Cardiac muscle cell (in vitro differentiated cells and primary cell): ENCODE data around the gene IDNK. TPM values are rescaled to one million over a fixed set of nuclear protein-coding genes. Genes with fewer than 3 reads are reported as not detected.

Source experiments
- DNase-seq, 2 donors: peaks; one replicate each; pipeline versions ENCODE4 v3.0.0 to v3.0.0-alpha.2; 2010 to 2017; ENCODE audit warnings: low read depth in 1 of 2, low spot score in 1 of 2
- H3K27ac ChIP-seq: fragments of 200-600 bp; sonication (generic); 2 replicates; pipeline ENCODE4 v1.5.1; 2016
- H3K27me3 ChIP-seq: fragments of 200-600 bp; sonication (generic); 2 replicates; pipeline ENCODE4 v1.6.0; 2016; ENCODE audit warnings: control low read depth
- H3K36me3 ChIP-seq: fragments of 200-600 bp; sonication (generic); 2 replicates; pipeline ENCODE4 v1.5.1; 2016; ENCODE audit warnings: control low read depth
- H3K4me1 ChIP-seq: fragments of 200-600 bp; sonication (generic); 2 replicates; pipeline ENCODE4 v1.8.1; 2017; ENCODE audit warnings: low read depth, mild to moderate bottlenecking, mixed run types
- H3K4me3 ChIP-seq: fragments of 200-600 bp; sonication (generic); 2 replicates; pipeline ENCODE4 v1.5.1; 2016; ENCODE audit warnings: mild to moderate bottlenecking
- H3K9me3 ChIP-seq: fragments of 200-600 bp; sonication (generic); 2 replicates; pipeline ENCODE4 v1.5.1; 2017; ENCODE audit warnings: low read depth, mild to moderate bottlenecking, control low read depth
- CTCF ChIP-seq: IDR thresholded peaks from 2 replicates; pipeline ENCODE4 v1.5.1; 2012; ENCODE audit warnings: low read depth, mild to moderate bottlenecking, low read length
- polyA plus RNA-seq: library from polyadenylated mRNA; unstranded; fragments of >200 nt; fragmentation: Nextera tagmentation; extraction: Ambion mirVana; gene quantifications from 2 replicates; pipeline ENCODE4 v1.2.1, GENCODE V29; 2016
- total RNA-seq: library from RNA; depleted of rRNA; stranded (reverse); fragments of >200 nt; gene quantifications from 2 replicates; pipeline ENCODE4 v1.2.3, GENCODE V29; 2016

The IDNK gene
- total and polyA plus RNA-seq, 2 experiments from 2014 or later, result 6.0 to 6.4 TPM

- no peak overlapping the region for H3K4me3 ChIP-seq
- H3K4me1 ChIP-seq, result peaks cover 10% of the 10 kb centered on the region
- DNase-seq, result no peak
- no peaks in the 10 kb centered on the region for H3K9me3 ChIP-seq
- H3K27ac ChIP-seq, result no peak overlapping the region
- no peaks in the 10 kb centered on the region for H3K27me3 ChIP-seq
- TF ChIP-seq CTCF, result no peak
- H3K36me3 ChIP-seq, result peaks cover 22% of the 10 kb centered on the region
Measured at GRCh38 chr9:83670381-83670780, 47.4 kb downstream of the IDNK start.

DNA sequence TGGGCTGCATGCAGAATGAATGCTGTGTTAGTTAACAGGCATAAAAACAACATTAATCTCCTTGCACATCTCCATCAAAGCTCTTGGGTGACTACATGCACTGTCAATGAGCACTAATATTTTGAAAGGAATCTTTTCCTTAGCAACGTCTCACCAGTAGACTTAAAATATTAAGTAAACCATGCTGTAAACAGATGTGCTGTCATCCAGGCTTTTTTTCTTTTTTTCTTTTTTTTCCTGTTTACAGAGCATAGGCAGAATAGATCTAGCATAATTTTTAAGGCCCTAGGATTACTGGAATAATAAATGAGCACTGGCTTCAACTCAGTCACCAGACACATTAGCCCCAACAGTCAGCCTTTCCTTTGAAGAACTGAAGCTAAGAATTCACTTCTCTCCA lies 48.5 kb downstream of the IDNK start:
- peaks cover 22% of the 10 kb centered on the region for H3K36me3 ChIP-seq
- no peak overlapping the region for H3K27ac ChIP-seq
- H3K4me3 ChIP-seq, result no peak overlapping the region
- no peaks in the 10 kb centered on the region for H3K27me3 ChIP-seq
- H3K9me3 ChIP-seq, result no peaks in the 10 kb centered on the region
- TF ChIP-seq CTCF, result no peak
- H3K4me1 ChIP-seq, result peaks cover 15% of the 10 kb centered on the region
- no peak for DNase-seq

GRCh38 chr9:83675466-83675865 lies 52.5 kb downstream of the IDNK start:
- H3K27me3 ChIP-seq, result no peaks in the 10 kb centered on the region
- no peak overlapping the region for H3K4me3 ChIP-seq
- no peak for TF ChIP-seq CTCF
- no peaks in the 10 kb centered on the region for H3K9me3 ChIP-seq
- DNase-seq, result no peak
- no peak overlapping the region for H3K27ac ChIP-seq
- H3K36me3 ChIP-seq, result peaks cover 27% of the 10 kb centered on the region
- peaks cover 15% of the 10 kb centered on the region for H3K4me1 ChIP-seq

GRCh38 chr9:83677596-83677995 lies 54.7 kb downstream of the IDNK start:
- no peak for TF ChIP-seq CTCF
- no peak overlapping the region for H3K27ac ChIP-seq

DNA sequence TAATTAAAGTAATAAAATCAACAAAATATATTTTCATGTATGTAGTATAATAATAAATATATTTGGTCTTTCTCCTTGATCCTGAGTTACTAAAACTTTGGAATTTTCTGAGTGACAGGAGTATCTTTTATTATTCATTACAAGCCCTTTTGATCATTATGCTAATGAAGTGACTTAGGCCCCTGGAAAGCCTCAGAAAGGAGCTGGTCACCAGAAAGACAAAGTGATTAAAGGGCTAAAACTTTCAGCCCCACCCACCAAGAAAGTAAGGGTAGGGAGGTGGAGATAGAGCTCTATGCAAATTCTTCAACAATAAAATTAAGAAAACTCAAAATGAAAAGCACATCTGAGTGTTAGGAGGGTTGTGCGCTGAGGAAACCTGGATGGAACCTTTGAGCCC lies 57.3 kb downstream of the IDNK start:
- Histone ChIP-seq H3K4me1 (peaks cover 7% of the 10 kb centered on the region), H3K4me3 (no peak overlapping the region), H3K27me3 (no peaks in the 10 kb centered on the region), H3K27ac (no peak overlapping the region), H3K36me3 (peaks cover 26% of the 10 kb centered on the region), H3K9me3 (no peaks in the 10 kb centered on the region)
- DNase-seq, result no peak
- TF ChIP-seq CTCF, result no peak

More at GRCh38 chr9:83677596-83677995, 54.7 kb downstream of the IDNK start:
- H3K36me3 ChIP-seq, result peaks cover 30% of the 10 kb centered on the region
- peaks cover 15% of the 10 kb centered on the region for H3K4me1 ChIP-seq
- DNase-seq, result no peak
- H3K9me3 ChIP-seq, result no peaks in the 10 kb centered on the region
- H3K4me3 ChIP-seq, result no peak overlapping the region
- H3K27me3 ChIP-seq, result no peaks in the 10 kb centered on the region

DNA sequence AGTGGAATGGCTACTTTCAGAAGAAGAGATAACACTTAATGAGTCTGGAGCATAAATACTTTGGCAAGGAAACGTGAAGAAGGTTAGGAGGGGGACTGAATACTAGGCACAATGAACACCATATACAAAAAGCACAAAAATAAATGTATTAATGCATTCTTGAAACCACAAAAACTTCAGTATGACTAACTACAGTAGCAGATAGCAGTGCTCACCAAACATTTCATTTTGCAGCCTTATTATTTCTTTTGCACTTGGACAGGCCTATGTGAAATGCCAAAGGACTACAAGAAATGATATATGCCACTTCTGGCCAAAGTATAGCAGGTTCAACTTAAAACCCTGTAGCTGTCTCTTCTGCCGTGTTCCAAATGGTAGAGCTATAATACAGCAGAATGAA lies 58.5 kb downstream of the IDNK start:
- no peaks in the 10 kb centered on the region for H3K27me3 ChIP-seq
- H3K36me3 ChIP-seq, result peaks cover 26% of the 10 kb centered on the region
- H3K4me1 ChIP-seq, result no peaks in the 10 kb centered on the region
- no peak for DNase-seq
- H3K27ac ChIP-seq, result no peak overlapping the region
- H3K9me3 ChIP-seq, result no peaks in the 10 kb centered on the region
- no peak for TF ChIP-seq CTCF
- H3K4me3 ChIP-seq, result no peak overlapping the region
